Measurements from ENCODE around the gene SNX2. TPM values are rescaled to one million over a fixed set of nuclear protein-coding genes. Genes with fewer than 3 reads are reported as not detected.

SNX2 gene, protein sequence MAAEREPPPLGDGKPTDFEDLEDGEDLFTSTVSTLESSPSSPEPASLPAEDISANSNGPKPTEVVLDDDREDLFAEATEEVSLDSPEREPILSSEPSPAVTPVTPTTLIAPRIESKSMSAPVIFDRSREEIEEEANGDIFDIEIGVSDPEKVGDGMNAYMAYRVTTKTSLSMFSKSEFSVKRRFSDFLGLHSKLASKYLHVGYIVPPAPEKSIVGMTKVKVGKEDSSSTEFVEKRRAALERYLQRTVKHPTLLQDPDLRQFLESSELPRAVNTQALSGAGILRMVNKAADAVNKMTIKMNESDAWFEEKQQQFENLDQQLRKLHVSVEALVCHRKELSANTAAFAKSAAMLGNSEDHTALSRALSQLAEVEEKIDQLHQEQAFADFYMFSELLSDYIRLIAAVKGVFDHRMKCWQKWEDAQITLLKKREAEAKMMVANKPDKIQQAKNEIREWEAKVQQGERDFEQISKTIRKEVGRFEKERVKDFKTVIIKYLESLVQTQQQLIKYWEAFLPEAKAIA
- total RNA-seq, result 10 to 100 TPM; 42.0 to 48.3 TPM

DNA sequence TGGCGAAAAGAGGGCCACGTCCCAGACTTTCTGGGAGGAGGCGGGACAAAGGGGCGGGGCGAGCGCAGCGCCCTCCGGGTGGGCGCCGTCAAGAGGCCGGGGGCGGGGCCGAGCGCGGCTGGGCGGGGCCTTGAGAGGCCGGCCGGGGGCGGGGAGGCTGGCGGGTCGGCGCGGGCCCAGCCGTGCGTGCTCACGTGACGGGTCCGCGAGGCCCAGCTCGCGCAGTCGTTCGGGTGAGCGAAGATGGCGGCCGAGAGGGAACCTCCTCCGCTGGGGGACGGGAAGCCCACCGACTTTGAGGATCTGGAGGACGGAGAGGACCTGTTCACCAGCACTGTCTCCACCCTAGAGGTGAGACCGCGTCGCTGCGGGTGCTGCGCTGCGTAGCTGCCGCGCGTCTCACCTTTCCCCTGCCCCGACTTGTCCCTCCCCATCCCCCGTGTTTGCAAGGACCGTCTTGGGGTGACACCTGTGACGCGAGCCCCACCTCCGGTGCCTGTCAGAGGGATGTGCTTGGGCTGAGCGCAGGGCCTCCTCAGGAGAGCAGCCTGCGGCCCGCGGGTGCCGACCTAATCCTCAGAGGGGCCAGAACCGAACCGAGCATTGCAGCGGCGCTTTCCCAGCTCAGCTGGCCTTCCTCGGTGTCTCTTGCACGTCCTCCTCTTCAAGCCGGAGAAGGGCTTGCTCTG is at the start of gene SNX2:
Gene SNX2 (plus strand): TSS at position 220 of the 689 bp plus-strand sequence. CDS start 24 bp downstream, at position 244.
- Mint-ChIP-seq H3K9me3 (no peaks in the 10 kb centered on the region), H3K4me1 (ENCODE audit: low read depth) (peaks cover 26% of the 10 kb centered on the region), H3K4me3 (peak within 1 kb of the TSS; percentile 91), H3K36me3 (ENCODE audit: low read depth) (peaks cover 5% of the 10 kb centered on the region), H3K27ac (peak within 1 kb of the TSS; percentile 87), H3K27me3 (no peaks in the 10 kb centered on the region)
- ChIA-PET POLR2A (interaction anchor here (1.2 to 1.7 kb wide), 3 partner anchors 23 to 648 kb away, joined by 3 to 5 read pairs (median 5); partner anchors contain the start of genes CEP120 and SNX24), CTCF (interaction anchor here (0.9 to 1.6 kb wide), 2 partner anchors 9 to 19 kb away, joined by 3 to 5 read pairs; no protein-coding TSS in a partner anchor)
- DNase-seq (peak; percentile 93), ATAC-seq (peak; percentile 94)
- intact Hi-C loops (cut with micrococcal nuclease), result loop anchor here (10.0 kb wide), 1 partner anchor 70 kb away; the partner anchor contains the start of gene SNX24
- TF ChIP-seq CTCF (IDR thresholded peaks at IDR 0.05), result peak; percentile 39

DNA sequence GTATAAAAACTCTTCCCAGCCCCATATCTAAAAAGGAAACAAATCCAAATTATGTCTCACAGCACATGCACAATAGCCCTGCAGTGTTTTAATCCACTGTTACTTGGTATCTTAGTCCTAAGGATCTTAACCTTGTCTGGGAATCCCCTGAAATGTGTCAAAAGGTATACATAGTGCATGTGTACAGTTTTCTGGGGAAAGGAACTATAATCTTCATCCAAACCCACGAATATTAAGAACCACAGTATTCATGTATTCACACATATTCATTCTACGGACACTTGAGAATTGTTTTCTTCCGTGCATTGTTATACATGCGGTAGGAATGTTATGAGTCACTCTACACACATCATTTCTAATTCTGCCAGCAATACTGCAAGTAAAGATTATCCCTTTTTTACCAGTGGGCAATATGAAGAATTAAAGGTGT is 47.8 kb upstream of the SNX2 start:
- intact Hi-C loops (cut with micrococcal nuclease), result no loop called here
- no peak for TF ChIP-seq CTCF (IDR thresholded peaks at IDR 0.05)
- DNase-seq, result no peak
- H3K4me1 Mint-ChIP-seq (ENCODE audit: low read depth), result no peaks in the 10 kb centered on the region
- peaks cover 17% of the 10 kb centered on the region for H3K27me3 Mint-ChIP-seq
- H3K27ac Mint-ChIP-seq, result no peak overlapping the region
- H3K9me3 Mint-ChIP-seq, result no peaks in the 10 kb centered on the region
- no peak for ATAC-seq
- ChIA-PET POLR2A (no interaction called here), CTCF (no interaction called here)
- H3K4me3 Mint-ChIP-seq, result no peak overlapping the region
- H3K36me3 Mint-ChIP-seq (ENCODE audit: low read depth), result no peaks in the 10 kb centered on the region

DNA sequence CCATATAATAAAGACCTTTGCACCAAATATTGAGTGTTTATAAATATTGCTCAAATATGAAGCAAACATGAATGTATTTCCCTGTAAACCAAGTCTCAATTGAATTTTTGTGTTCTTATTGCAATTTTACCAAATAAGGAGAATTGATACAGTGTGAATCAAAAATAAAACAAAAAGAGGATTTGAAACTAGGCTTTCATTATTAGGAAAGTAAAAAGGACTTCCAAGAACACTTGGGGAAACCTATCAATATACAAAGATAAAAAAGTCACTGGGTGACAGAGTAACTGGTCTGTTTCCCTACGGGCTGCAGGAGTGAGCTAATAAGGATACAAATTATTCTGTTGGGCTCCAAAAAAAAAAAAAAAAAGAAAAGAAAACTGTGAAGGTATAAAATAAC is 44.8 kb upstream of the SNX2 start:
- no peaks in the 10 kb centered on the region for H3K36me3 Mint-ChIP-seq (ENCODE audit: low read depth)
- no peaks in the 10 kb centered on the region for H3K9me3 Mint-ChIP-seq
- ChIA-PET CTCF (no interaction called here), POLR2A (no interaction called here)
- no peak for TF ChIP-seq CTCF (IDR thresholded peaks at IDR 0.05)
- ATAC-seq, result no peak
- peaks cover 18% of the 10 kb centered on the region for H3K27me3 Mint-ChIP-seq
- H3K27ac Mint-ChIP-seq, result no peak overlapping the region
- no peaks in the 10 kb centered on the region for H3K4me1 Mint-ChIP-seq (ENCODE audit: low read depth)
- no peak overlapping the region for H3K4me3 Mint-ChIP-seq
- no peak for DNase-seq
- intact Hi-C loops (cut with micrococcal nuclease), result no loop called here

GRCh38 chr5:122730456-122730855 is 44.4 kb upstream of the SNX2 start:
- no peak overlapping the region for H3K4me3 Mint-ChIP-seq
- ATAC-seq, result no peak
- POLR2A ChIA-PET, result no interaction called here
- DNase-seq, result no peak
- no peak for TF ChIP-seq CTCF (IDR thresholded peaks at IDR 0.05)
- H3K4me1 Mint-ChIP-seq (ENCODE audit: low read depth), result no peaks in the 10 kb centered on the region
- CTCF ChIA-PET, result no interaction called here
- H3K27me3 Mint-ChIP-seq, result peaks cover 22% of the 10 kb centered on the region
- no peaks in the 10 kb centered on the region for H3K9me3 Mint-ChIP-seq
- H3K36me3 Mint-ChIP-seq (ENCODE audit: low read depth), result no peaks in the 10 kb centered on the region
- intact Hi-C loops (cut with micrococcal nuclease), result no loop called here
- H3K27ac Mint-ChIP-seq, result no peak overlapping the region

Data from activated CD8-positive, alpha-beta T cell treated with anti-CD3 and anti-CD28 coated beads for 36 hours (primary cell).